DOHH2 (cell line): Measurements from ENCODE around the gene FN3KRP.

Experiments used
- H3F3A ChIP-seq: fragments of 200-600 bp; sonication (generic), shearing (Covaris generic); 2 replicates; pipeline ENCODE4 v1.6.0; 2016; ENCODE audit warnings: antibody characterized with exemption, mild to moderate bottlenecking; ENCODE audit not compliant: control insufficient read depth, insufficient read depth
- H3K27ac ChIP-seq: fragments of 200-600 bp; sonication (generic); 2 replicates; pipeline ENCODE4 v1.5.1; 2014; ENCODE audit warnings: low read depth, mild to moderate bottlenecking, low read length, moderate library complexity
- H3K27me3 ChIP-seq: fragments of 200-600 bp; sonication (generic); 2 replicates; pipeline ENCODE4 v1.6.1; 2014; ENCODE audit warnings: mild to moderate bottlenecking, low read length, mixed read lengths; ENCODE audit not compliant: control insufficient read depth
- H3K36me3 ChIP-seq: fragments of 200-600 bp; sonication (generic); 2 replicates; pipeline ENCODE4 v1.6.1; 2014; ENCODE audit warnings: mild to moderate bottlenecking, low read length, moderate library complexity, mixed read lengths; ENCODE audit not compliant: control insufficient read depth
- H3K4me1 ChIP-seq: fragments of 200-600 bp; sonication (generic); 2 replicates; pipeline ENCODE4 v1.6.1; 2014; ENCODE audit warnings: mild to moderate bottlenecking, low read length, mixed read lengths; ENCODE audit not compliant: control insufficient read depth
- H3K4me2 ChIP-seq: fragments of 200-600 bp; sonication (generic); 2 replicates; pipeline ENCODE4 v1.6.0; 2014; ENCODE audit warnings: mild to moderate bottlenecking, low read length, moderate library complexity
- H3K4me3 ChIP-seq: fragments of 200-600 bp; sonication (generic); 2 replicates; pipeline ENCODE4 v1.5.1; 2014; ENCODE audit warnings: mild to moderate bottlenecking, low read length, mixed read lengths
- H3K79me2 ChIP-seq: fragments of 200-600 bp; sonication (generic); 2 replicates; pipeline ENCODE4 v1.6.1; 2014; ENCODE audit warnings: mild to moderate bottlenecking, low read length, mixed read lengths; ENCODE audit not compliant: control insufficient read depth
- H3K9me2 ChIP-seq: fragments of 200-600 bp; sonication (generic); replicated peaks from 2 replicates; pipeline ENCODE4 v1.6.1; 2014; ENCODE audit warnings: mild to moderate bottlenecking, low read length, mixed read lengths; ENCODE audit not compliant: control insufficient read depth
- H3K9me3 ChIP-seq: fragments of 200-600 bp; sonication (generic); 2 replicates; pipeline ENCODE4 v1.6.1; 2014; ENCODE audit warnings: antibody characterized with exemption, low read length, mixed read lengths; ENCODE audit not compliant: control insufficient read depth, insufficient read depth
- H4K20me1 ChIP-seq: fragments of 200-600 bp; sonication (generic); 2 replicates; pipeline ENCODE4 v1.6.0; 2014; ENCODE audit warnings: low read depth, mild to moderate bottlenecking, antibody characterized with exemption, low read length, moderate library complexity; ENCODE audit not compliant: control insufficient read depth, insufficient read depth
- CTCF ChIP-seq: fragments of 200-600 bp; sonication (generic); IDR thresholded peaks from one replicate; pipeline ENCODE4 v1.5.1; 2014; ENCODE audit warnings: antibody characterized with exemption, mild to moderate bottlenecking, low read depth, low read length; ENCODE audit not compliant: poor library complexity, severe bottlenecking
- EZH2phosphoT487 ChIP-seq: fragments of 200-600 bp; sonication (generic); IDR thresholded peaks from 2 replicates; pipeline ENCODE4 v1.6.1; 2017; ENCODE audit warnings: borderline replicate concordance, mild to moderate bottlenecking, antibody characterized with exemption, low read length, moderate library complexity, mixed read lengths

The FN3KRP gene

GRCh38 chr17:82674656-82675475, 41.6 kb upstream of the FN3KRP start:
- H3K27me3 ChIP-seq, result peaks cover 6% of the 10 kb centered on the region; the same call in 1 of the 2 replicates
- no peaks in the 10 kb centered on the region for H3K79me2 ChIP-seq
- no peak overlapping the region for H3K4me2 ChIP-seq
- H3K9me2 ChIP-seq, result no peaks in the 10 kb centered on the region
- TF ChIP-seq EZH2phosphoT487, result no peak
- TF ChIP-seq CTCF, result no peak
- H4K20me1 ChIP-seq, result no peaks in the 10 kb centered on the region
- peaks cover 9% of the 10 kb centered on the region for H3K36me3 ChIP-seq
- H3K27ac ChIP-seq, result no peak overlapping the region
- H3F3A ChIP-seq, result peaks cover 6% of the 10 kb centered on the region; the same call in 1 of the 2 replicates
- H3K9me3 ChIP-seq, result peaks cover 4% of the 10 kb centered on the region; the same call in 1 of the 2 replicates
- no peak overlapping the region for H3K4me3 ChIP-seq
- H3K4me1 ChIP-seq, result peaks cover 11% of the 10 kb centered on the region

- H3K4me1 ChIP-seq, result peaks cover 11% of the 10 kb centered on the region
- H3K4me3 ChIP-seq, result no peak overlapping the region
- TF ChIP-seq CTCF (no peak), EZH2phosphoT487 (no peak)
- H3K4me2 ChIP-seq, result no peak overlapping the region
- peaks cover 9% of the 10 kb centered on the region for H3K36me3 ChIP-seq
- no peaks in the 10 kb centered on the region for H3K79me2 ChIP-seq
- H3K9me3 ChIP-seq, result peaks cover 4% of the 10 kb centered on the region; the same call in 1 of the 2 replicates
- H3K9me2 ChIP-seq, result no peaks in the 10 kb centered on the region
- peaks cover 6% of the 10 kb centered on the region; the same call in 1 of the 2 replicates for H3K27me3 ChIP-seq
- no peaks in the 10 kb centered on the region for H4K20me1 ChIP-seq
- H3F3A ChIP-seq, result peaks cover 6% of the 10 kb centered on the region; the same call in 1 of the 2 replicates
- no peak overlapping the region for H3K27ac ChIP-seq
Observed at GRCh38 chr17:82675476-82676245, 40.8 kb upstream of the FN3KRP start.

- no peaks in the 10 kb centered on the region; the same call in 1 of the 2 replicates for H3K9me3 ChIP-seq
- H4K20me1 ChIP-seq, result no peaks in the 10 kb centered on the region
- no peak for TF ChIP-seq CTCF
- no peak overlapping the region for H3K4me3 ChIP-seq
- peaks cover 6% of the 10 kb centered on the region; the same call in 1 of the 2 replicates for H3K27me3 ChIP-seq
- no peak overlapping the region for H3K4me2 ChIP-seq
- peaks cover 9% of the 10 kb centered on the region for H3K36me3 ChIP-seq
- H3K4me1 ChIP-seq, result peaks cover 11% of the 10 kb centered on the region
- no peaks in the 10 kb centered on the region for H3K9me2 ChIP-seq
- peaks cover 6% of the 10 kb centered on the region; the same call in 1 of the 2 replicates for H3F3A ChIP-seq
- H3K79me2 ChIP-seq, result no peaks in the 10 kb centered on the region
- H3K27ac ChIP-seq, result no peak overlapping the region
Observed at GRCh38 chr17:82677353-82677925, 39.1 kb upstream of the FN3KRP start.
